Esophagus squamous epithelium (tissue), 4 donors: Measurements from ENCODE around the gene CLECL1.

Source experiments
- CTCF ChIP-seq, 6 experiments: fragments of 450-650 bp in 4 of 6; fragments of 200-600 bp in 2 of 6; sonication (generic) in 2 of 6; IDR thresholded peaks; one replicate each; pipeline ENCODE4 v1.5.1; 2016 to 2019; ENCODE audit warnings: antibody characterized with exemption in 6 of 6, mild to moderate bottlenecking in 4 of 6, moderate library complexity in 4 of 6
- POLR2A ChIP-seq, 4 donors: fragments of 450-650 bp; IDR thresholded peaks; one replicate each; pipeline ENCODE4 v1.6.1; 2017; ENCODE audit warnings: antibody characterized with exemption in 4 of 4, mild to moderate bottlenecking in 4 of 4, moderate library complexity in 3 of 4

GRCh38 chr12:9700606-9700956 is 32.3 kb downstream of the CLECL1 start:
- TF ChIP-seq POLR2A (IDR thresholded peaks at IDR 0.05) = no peak
- TF ChIP-seq CTCF (IDR thresholded peaks at IDR 0.05) = no peak
